Neural progenitor cell (in vitro differentiated cells): ENCODE data around the gene TRHDE.

Experiments
- EZH2 ChIP-seq: fragments of 200-600 bp; sonication (generic); IDR thresholded peaks from 2 replicates; pipeline ENCODE4 v1.6.1; 2017; ENCODE audit warnings: antibody characterized with exemption, mild to moderate bottlenecking, moderate library complexity
- TF ChIP-seq, protein P1 (sequence below): fragments of 200-600 bp; sonication (generic); IDR thresholded peaks from 2 replicates; pipeline ENCODE4 v1.5.1; 2017; ENCODE audit warnings: antibody characterized with exemption, mild to moderate bottlenecking

DNA sequence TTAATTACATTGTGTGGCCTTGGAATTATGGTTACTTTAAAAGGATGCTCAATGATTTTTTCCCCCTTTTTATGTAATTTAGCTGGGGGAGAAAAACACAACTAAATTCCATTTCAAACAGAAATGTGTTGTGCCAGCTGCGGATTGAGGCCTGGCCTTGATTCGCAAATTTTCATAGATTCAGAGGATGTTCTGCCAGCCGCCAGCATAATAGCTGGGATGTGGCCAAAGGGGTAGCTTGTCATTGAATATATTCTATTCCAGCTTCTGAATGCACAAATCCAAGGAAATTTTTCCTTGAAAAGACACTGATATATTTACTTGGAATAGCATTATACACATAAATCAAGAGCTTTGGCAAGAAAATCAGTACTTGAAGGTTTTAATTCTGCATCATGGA, 43.7 kb downstream of the TRHDE start:
- TF ChIP-seq, protein P1, sequence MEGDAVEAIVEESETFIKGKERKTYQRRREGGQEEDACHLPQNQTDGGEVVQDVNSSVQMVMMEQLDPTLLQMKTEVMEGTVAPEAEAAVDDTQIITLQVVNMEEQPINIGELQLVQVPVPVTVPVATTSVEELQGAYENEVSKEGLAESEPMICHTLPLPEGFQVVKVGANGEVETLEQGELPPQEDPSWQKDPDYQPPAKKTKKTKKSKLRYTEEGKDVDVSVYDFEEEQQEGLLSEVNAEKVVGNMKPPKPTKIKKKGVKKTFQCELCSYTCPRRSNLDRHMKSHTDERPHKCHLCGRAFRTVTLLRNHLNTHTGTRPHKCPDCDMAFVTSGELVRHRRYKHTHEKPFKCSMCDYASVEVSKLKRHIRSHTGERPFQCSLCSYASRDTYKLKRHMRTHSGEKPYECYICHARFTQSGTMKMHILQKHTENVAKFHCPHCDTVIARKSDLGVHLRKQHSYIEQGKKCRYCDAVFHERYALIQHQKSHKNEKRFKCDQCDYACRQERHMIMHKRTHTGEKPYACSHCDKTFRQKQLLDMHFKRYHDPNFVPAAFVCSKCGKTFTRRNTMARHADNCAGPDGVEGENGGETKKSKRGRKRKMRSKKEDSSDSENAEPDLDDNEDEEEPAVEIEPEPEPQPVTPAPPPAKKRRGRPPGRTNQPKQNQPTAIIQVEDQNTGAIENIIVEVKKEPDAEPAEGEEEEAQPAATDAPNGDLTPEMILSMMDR, result no peak
- TF ChIP-seq EZH2, result no peak
